Activated B cell treated with CpG ODN at 0.5 μM for 24 hours (primary cell): Measurements from ENCODE around the gene CAPRIN1. TPM values are rescaled to one million over a fixed set of nuclear protein-coding genes. Genes with fewer than 3 reads are reported as not detected.

Experiments
- ATAC-seq: fragments of 200-7000 bp; cut with Tn5 transposase; one replicate; pipeline ENCODE4 v1.10.0; 2021; ENCODE audit warnings: low read depth, mild to moderate bottlenecking, moderate library complexity
- CTCF ChIA-PET: fragments of 350-600 bp; sonication (Branson Sonifier 250); formaldehyde crosslinking; loops from one replicate; lab custom pipeline; 2021; ENCODE audit warnings: antibody characterized with exemption; lab: Charles Lee
- POLR2A ChIA-PET: fragments of 350-600 bp; sonication (Branson Sonifier 250); formaldehyde crosslinking; loops from one replicate; lab custom pipeline; 2021; ENCODE audit warnings: antibody characterized with exemption; lab: Charles Lee
- DNase-seq: peaks from one replicate; pipeline ENCODE4 v3.0.0; 2022
- H3K27ac Mint-ChIP-seq: one replicate; pipeline ENCODE4 v1.8.0; 2020; ENCODE audit warnings: mixed read lengths
- H3K27me3 Mint-ChIP-seq: one replicate; pipeline ENCODE4 v1.8.0; 2021; ENCODE audit warnings: mixed read lengths
- H3K36me3 Mint-ChIP-seq: one replicate; pipeline ENCODE4 v1.8.0; 2021; ENCODE audit warnings: low read depth, mixed read lengths
- H3K4me1 Mint-ChIP-seq: one replicate; pipeline ENCODE4 v1.8.0; 2021; ENCODE audit warnings: mixed read lengths
- H3K4me3 Mint-ChIP-seq: one replicate; pipeline ENCODE4 v1.8.0; 2020; ENCODE audit warnings: mild to moderate bottlenecking, mixed read lengths
- H3K9me3 Mint-ChIP-seq: one replicate; pipeline ENCODE4 v1.8.0; 2020; ENCODE audit warnings: mixed read lengths
- CTCF ChIP-seq: fragments of 200-600 bp; IDR thresholded peaks from one replicate; pipeline ENCODE4 v1.8.0; 2022; ENCODE audit warnings: antibody characterized with exemption, mild to moderate bottlenecking
- intact Hi-C: fragments of 100-400 bp; cut with micrococcal nuclease; formaldehyde crosslinking; loops from one replicate; pipeline ENCODE4 v1.15.1; 2024
- total RNA-seq: library from RNA; stranded (reverse); gene quantifications from 2 replicates; pipeline ENCODE4 v1.2.3, GENCODE V29; 2022

Gene CAPRIN1
- total RNA-seq: 152 and 158 TPM in 2 replicates

GRCh38 chr11:34051349-34052035 is at the start of gene CAPRIN1:
TSS of gene CAPRIN1 (plus strand) at chr11:34051731. CDS start at chr11:34052421, 690 bp downstream.
- Mint-ChIP-seq H3K9me3 (no peaks in the 10 kb centered on the region), H3K4me3 (peak within 1 kb of the TSS; percentile 99), H3K36me3 (peaks cover 15% of the 10 kb centered on the region), H3K27ac (peak within 1 kb of the TSS; percentile 98), H3K27me3 (no peaks in the 10 kb centered on the region), H3K4me1 (peaks cover 37% of the 10 kb centered on the region)
- ATAC-seq (peak; percentile 73), DNase-seq (peak; percentile 87)
- TF ChIP-seq CTCF: no peak
- ChIA-PET POLR2A (interaction anchor here (0.5 to 4.1 kb wide), 15 partner anchors 9 to 864 kb away, joined by 3 to 95 read pairs (median 4); partner anchors contain the start of genes ABTB2, CAT and NAT10), CTCF (interaction anchor here (1.2 to 1.5 kb wide), 2 partner anchors 54 to 55 kb away, joined by 4 read pairs; partner anchors contain the start of gene NAT10)
- intact Hi-C loops: loop anchor here (1.0 to 5.0 kb wide), 15 partner anchors 16 to 1012 kb away; partner anchors contain the start of genes ABTB2, APIP, CAT and CSTF3

GRCh38 chr11:34002420-34002819 is 49.1 kb upstream of the CAPRIN1 start:
- Mint-ChIP-seq H3K4me1 (peaks cover 2% of the 10 kb centered on the region), H3K4me3 (no peak overlapping the region), H3K27ac (no peak overlapping the region), H3K9me3 (no peaks in the 10 kb centered on the region), H3K36me3 (no peaks in the 10 kb centered on the region), H3K27me3 (peaks cover 18% of the 10 kb centered on the region)
- TF ChIP-seq CTCF: no peak
- POLR2A ChIA-PET: interaction anchor here (1.2 kb wide), 1 partner anchor 49 kb away, joined by 3 read pairs; the partner anchor contains the start of gene CAPRIN1
- CTCF ChIA-PET: interaction anchor here (1.3 kb wide), 1 partner anchor 356 kb away, joined by 3 read pairs; the partner anchor contains the start of gene ABTB2
- ATAC-seq: no peak
- intact Hi-C loops: no loop called here
- no peak for DNase-seq

- H3K27ac Mint-ChIP-seq: no peak overlapping the region
- no peak for ATAC-seq
- H3K9me3 Mint-ChIP-seq: no peaks in the 10 kb centered on the region
- no peaks in the 10 kb centered on the region for H3K36me3 Mint-ChIP-seq
- POLR2A ChIA-PET: no interaction called here
- no peak for TF ChIP-seq CTCF
- H3K4me3 Mint-ChIP-seq: no peak overlapping the region
- intact Hi-C loops: no loop called here
- peaks cover 2% of the 10 kb centered on the region for H3K4me1 Mint-ChIP-seq
- CTCF ChIA-PET: interaction anchor here (0.6 kb wide), 1 partner anchor 27 kb away, joined by 4 read pairs; no protein-coding TSS in a partner anchor
- no peak for DNase-seq
- H3K27me3 Mint-ChIP-seq: peaks cover 14% of the 10 kb centered on the region
Measured at GRCh38 chr11:34004236-34004635, 47.3 kb upstream of the CAPRIN1 start.

- Mint-ChIP-seq H3K27me3 (peaks cover 10% of the 10 kb centered on the region), H3K4me1 (no peaks in the 10 kb centered on the region), H3K4me3 (no peak overlapping the region), H3K27ac (no peak overlapping the region), H3K9me3 (no peaks in the 10 kb centered on the region), H3K36me3 (no peaks in the 10 kb centered on the region)
- ChIA-PET CTCF (no interaction called here), POLR2A (interaction anchor here (0.6 kb wide), 1 partner anchor 358 kb away, joined by 13 read pairs; no protein-coding TSS in a partner anchor)
- no peak for TF ChIP-seq CTCF
- no peak for DNase-seq
- no peak for ATAC-seq
- intact Hi-C loops: no loop called here
Measured at GRCh38 chr11:34006876-34007275, 44.7 kb upstream of the CAPRIN1 start.

- POLR2A ChIA-PET: no interaction called here
- Mint-ChIP-seq H3K9me3 (no peaks in the 10 kb centered on the region), H3K27me3 (peaks cover 15% of the 10 kb centered on the region), H3K27ac (no peak overlapping the region), H3K4me3 (no peak overlapping the region), H3K4me1 (no peaks in the 10 kb centered on the region), H3K36me3 (no peaks in the 10 kb centered on the region)
- DNase-seq: no peak
- TF ChIP-seq CTCF: no peak
- no peak for ATAC-seq
- intact Hi-C loops: no loop called here
- CTCF ChIA-PET: no interaction called here
Measured at GRCh38 chr11:34012734-34013133, 38.8 kb upstream of the CAPRIN1 start.
